GM19468 (cell line): ENCODE measurements around the gene RASAL1.

ENCODE experiments used
- ATAC-seq: cut with Tn5 transposase; IDR thresholded peaks from one replicate; pipeline ENCODE4 v1.9.1; 2021; ENCODE audit warnings: mild to moderate bottlenecking, moderate library complexity, moderate number of reproducible peaks; ENCODE audit not compliant: unreplicated experiment; ENCODE audit errors: extremely low read depth

The RASAL1 gene

GRCh38 chr12:113062502-113063395 lies 72.8 kb downstream of the RASAL1 start:
- ATAC-seq: no peak

DNA sequence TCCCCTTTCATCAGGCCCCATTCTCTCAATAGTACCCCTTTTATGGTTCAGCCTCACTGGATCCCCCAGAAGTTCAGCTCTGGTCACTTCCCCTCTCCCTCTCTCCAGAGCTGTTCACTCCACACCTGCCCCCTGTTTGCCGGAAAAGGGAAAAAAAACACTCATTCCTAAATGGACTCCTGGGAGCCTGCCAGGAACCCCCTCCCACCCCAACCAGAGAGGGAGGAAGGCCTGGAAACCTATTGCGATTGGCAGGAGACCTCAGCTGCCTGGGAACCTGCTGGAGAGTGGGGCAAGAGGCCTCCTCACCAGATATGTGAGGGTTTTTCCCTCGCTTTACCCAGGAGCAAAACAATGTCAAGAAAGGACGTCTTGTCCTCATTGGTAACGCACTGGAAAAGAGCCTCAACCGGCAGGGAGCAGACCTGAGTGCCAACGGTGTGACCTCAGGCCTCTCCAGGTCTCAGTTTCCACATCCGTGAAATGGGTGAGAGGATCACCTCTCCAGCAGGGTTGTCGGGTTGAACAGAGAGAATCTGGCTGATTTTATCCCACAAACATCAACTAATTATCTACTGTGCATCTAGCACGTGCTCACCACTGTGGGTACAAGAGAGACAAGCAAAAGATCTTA lies 74.4 kb downstream of the RASAL1 start:
- no peak for ATAC-seq

- ATAC-seq: no peak
Observed at GRCh38 chr12:113060336-113060960, 75.1 kb downstream of the RASAL1 start.

GRCh38 chr12:113059071-113059595 lies 76.4 kb downstream of the RASAL1 start:
- ATAC-seq: no peak

DNA sequence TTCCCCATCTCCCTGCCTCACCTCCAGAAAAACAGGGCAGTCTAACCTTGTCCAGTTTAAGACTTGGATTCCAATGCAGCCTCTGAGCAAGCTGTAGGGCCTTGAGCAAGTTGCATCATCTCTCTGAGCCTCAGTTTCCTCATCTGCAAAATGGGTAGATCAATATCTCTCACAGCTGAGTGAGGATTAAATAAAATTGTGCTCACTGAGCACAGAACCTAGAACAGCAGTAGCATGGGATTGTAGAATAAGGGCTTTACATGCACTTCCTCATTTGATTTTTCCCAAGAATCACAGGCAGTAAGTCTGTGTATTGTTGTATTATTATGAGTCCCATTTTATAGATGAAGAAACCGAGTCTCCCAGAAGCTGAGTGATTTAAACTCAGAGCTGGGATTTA lies 77.0 kb downstream of the RASAL1 start:
- ATAC-seq: no peak

- no peak for ATAC-seq
Observed at GRCh38 chr12:113057565-113058485, 77.7 kb downstream of the RASAL1 start.

DNA sequence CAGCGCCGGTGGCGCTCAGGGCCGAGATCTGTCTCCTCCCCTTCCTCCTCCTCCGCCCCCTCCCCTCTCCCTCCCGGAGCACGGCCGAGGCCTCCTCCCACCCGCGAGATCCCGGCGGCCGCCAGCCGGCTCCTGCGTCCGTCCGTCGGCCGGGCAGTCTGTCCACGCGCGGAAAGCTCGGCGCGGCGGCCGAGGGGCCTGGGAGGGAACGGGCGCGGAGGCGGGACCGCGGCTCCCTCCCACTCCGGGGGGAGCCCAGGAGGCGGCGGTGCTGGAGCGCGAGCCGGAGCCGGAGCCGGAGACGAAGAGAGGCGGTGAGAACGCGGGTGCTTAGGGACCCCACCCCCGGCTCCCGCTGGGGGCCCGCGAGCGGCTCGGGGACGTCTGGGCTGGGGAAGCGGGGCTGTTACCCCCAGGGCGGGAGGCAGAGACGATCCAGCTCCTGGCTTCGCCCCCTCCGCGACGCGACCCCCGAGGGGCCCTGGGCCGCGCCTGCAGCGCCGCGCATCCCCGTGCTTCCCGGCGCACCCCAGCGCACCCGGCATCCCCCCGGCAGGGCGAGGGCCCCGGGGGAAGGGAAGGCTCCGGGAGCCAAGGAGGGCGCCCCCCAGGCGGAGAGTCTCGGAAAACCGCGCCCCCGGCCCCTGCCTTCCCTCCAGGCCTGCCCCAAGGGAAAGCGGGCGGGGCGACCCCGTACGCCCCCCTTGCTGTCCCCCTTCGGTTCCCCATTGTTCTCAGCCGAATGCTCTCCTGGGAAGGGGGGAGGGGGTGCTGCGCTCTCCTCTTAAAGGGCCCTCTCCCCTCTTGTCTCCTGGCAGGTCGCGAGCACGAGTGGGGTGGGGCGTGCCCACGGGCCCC lies 78.7 kb downstream of the RASAL1 start, which contains the start of gene DTX1:
Gene DTX1 (plus strand): TSS at position 100 of the 858 bp plus-strand sequence. CDS start 1,463 bp downstream, outside the sequence.
- ATAC-seq: no peak

GRCh38 chr12:113056381-113056630 lies 79.3 kb downstream of the RASAL1 start:
- no peak for ATAC-seq

DNA sequence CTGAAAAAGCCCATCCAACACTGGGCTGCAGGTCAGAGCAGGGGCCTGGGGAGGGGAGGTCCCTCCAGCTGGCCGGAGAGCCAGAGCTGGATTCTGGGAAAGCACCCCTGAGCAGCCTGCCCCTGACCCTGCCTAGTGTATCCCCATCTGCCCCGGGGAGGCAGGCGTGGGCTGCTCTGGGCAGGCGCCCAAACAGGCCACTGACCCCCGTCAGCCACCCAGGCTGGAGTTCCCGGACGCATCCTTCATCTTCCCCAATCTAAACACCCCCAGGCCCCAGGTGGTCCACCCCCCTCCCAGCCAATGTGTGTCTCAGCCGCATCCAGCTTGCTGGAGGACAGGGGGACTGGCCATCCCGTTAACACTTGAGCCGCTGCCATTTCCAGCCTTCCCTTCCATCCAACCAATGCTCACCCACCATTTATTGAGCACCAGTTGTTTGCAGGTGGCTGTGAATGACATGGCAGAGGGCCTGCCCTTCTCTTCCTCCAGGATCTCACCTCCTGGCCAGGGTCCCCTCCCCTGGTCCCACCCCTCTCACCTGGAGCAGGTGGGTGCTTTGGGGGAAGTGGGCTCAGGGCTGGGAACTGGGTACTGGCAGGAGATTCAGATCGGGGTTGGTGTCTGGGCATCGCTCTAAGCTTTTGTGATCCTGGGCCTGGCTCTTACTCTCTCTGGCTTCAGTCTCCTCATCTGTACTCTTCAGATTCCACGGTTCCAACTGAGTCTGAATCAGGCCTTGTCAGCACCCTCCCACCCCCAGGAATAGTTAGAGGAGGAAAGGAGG lies 79.8 kb downstream of the RASAL1 start:
- no peak for ATAC-seq

- ATAC-seq: no peak
Observed at GRCh38 chr12:113054948-113055486, 80.5 kb downstream of the RASAL1 start.

DNA sequence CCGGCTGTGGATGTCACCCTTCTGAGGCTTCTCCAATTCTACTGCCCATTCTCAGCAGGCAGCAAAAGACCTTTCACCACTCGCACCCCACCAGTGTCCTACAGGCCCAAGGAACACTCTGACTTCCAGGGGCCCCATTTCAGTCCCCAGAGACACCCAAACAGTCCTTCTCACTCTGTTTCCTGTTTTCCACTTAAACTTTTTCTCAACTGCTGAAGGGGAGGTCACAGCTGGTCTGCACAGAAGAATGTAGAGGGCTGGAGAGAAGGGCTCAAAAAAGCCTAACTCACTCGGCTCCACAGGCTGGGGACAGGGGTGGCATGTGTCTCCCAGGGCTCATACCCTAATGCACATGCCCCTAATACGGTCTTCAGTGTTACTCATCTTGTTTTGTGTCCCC lies 83.2 kb downstream of the RASAL1 start:
- no peak for ATAC-seq

DNA sequence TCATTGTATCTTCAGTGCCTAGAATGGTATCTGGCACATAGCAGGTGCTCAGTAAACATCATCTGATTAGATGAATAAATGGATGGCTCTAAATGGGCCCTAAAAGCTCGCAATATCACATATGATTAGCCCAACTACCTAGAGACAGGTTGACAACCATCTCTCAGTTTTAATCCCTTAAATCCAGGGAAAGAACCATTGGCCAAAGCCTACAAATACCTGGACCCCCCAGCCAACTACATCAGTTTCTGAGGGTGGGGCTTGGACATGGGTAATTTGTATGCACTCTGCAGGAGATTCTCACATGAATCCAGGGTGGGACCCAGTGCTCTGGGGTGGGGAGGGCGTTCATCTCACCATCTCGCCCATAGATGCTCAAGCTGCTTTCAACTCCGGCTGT lies 83.8 kb downstream of the RASAL1 start:
- no peak for ATAC-seq

DNA sequence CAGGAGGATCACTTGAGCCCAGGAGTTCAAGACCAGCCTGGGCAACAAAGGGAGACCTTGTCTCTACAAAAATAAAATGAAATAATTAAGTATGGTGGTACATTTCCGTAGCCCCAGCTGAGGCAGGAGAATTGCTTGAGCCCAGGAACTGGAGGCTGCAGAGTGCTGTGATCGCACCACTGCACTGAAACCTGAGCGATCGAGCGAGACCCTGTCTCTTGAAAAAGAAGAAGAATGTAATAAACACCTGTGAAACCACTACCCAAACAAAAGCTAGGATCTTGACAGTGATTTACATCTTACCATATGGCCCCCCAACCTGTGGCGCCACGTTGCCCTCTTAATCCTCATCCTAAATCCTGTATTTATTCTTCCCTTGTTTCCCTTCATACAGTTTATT lies 84.8 kb downstream of the RASAL1 start:
- ATAC-seq: no peak

DNA sequence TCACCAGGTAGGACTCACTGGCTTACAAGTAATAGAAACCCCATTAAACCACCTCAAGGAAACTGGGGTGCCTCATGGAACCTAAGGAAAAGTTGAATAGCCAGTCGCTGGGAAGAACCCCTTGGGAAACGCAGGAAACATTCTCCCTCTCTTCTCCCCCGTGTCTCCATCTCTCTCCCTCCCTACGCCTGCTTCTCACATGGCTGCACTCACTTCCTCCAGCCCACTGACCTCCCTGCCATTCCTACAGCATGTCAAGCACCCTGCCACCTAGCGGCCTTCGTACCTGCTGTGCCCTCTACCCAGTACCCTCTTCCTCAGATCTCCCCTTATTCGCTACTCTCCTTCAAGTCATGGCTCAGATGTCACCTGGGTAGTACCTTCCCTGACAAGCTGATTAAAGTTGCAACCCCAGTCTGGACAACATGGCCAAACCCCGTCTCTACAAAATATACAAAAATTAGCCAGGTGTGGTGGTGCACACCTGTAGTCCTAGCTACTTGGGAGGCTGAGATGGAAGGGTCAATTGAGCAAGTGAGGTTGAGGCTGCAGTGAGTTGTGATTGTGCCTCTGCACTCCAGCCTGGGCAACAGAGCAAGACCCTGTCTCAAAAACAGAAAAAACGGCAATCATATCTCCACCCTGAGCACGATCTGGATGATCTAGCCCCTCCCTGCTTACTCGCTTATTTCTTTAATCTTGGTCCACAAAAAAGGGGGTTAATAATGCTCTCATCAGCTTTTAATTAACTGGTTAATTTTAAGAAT lies 85.4 kb downstream of the RASAL1 start:
- no peak for ATAC-seq
